Measurements from ENCODE around the gene IL12RB2. TPM values are rescaled to one million over a fixed set of nuclear protein-coding genes. Genes with fewer than 3 reads are reported as not detected.

Gene IL12RB2
- total and polyA plus RNA-seq, 2 donors (not counting 3 experiments of a cell fraction or from before 2014, with no cell fraction given) = 0.42 TPM; not detected in 1

DNA sequence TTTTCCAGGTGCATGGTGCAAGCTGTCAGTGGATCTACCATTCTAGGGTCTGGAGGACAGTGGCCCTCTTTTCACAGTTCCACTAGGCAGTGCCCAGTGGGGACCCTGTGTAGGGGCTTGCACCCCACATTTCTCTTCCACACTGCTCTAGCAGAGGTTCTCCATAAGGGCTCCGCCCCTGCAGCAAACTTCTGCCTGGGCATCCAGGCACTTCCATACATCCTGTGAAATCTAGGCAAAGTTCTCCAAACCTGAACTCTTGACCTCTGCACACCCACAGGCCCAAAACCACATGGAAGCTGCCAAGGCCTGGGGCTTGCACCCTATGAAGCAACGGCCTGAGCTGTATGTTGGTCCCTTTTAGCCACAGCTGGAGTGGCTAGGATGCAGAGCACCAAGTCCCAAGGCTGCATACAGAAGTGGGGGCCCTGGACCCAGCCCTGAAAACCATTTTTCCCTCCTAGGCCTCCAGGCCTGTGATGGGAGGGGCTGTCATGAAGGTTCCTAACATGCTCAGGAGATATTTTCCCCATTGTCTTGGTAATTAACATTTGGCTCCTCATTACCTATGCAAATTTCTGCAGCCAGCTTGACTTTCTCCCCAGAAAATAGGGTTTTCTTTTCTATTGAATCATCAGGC, 76.4 kb downstream of the IL12RB2 start:
- Histone ChIP-seq H2AFZ (ENCODE audit: low read depth, low read length) (no peak overlapping the region), H3K27ac (ENCODE audit: insufficient read depth, low read depth, low read length) (no peak overlapping the region), H3K36me3 (ENCODE audit: control insufficient read depth in 2 of 2, extremely low read depth in 1 of 2, insufficient read depth in 2 of 2, low read length in 2 of 2) (no peaks in the 10 kb centered on the region), H3K4me2 (ENCODE audit: insufficient read depth, low read length) (no peak overlapping the region), H3K4me1 (ENCODE audit: control insufficient read depth, extremely low read depth, insufficient read depth, low read length) (no peaks in the 10 kb centered on the region), H3K27me3 (ENCODE audit: control insufficient read depth in 2 of 2, insufficient read depth in 2 of 2, low read length in 2 of 2) (no peaks in the 10 kb centered on the region), H3K4me3 (replicated peaks in 1 of 3; ENCODE audit: insufficient read depth in 1 of 3, low read depth in 1 of 3, low read length in 3 of 3) (no peak overlapping the region), H3K9me1 (replicated peaks; ENCODE audit: control insufficient read depth, extremely low read depth, insufficient read depth, low read length) (no peaks in the 10 kb centered on the region), H3K9ac (replicated peaks; ENCODE audit: extremely low read depth, insufficient read depth, low read length) (no peak overlapping the region), H3K9me3 (replicated peaks; ENCODE audit: control insufficient read depth, insufficient read depth, low read length) (no peaks in the 10 kb centered on the region), H3K79me2 (ENCODE audit: control insufficient read depth, insufficient read depth, low read length) (no peaks in the 10 kb centered on the region), H4K20me1 (replicated peaks; ENCODE audit: control insufficient read depth, extremely low read depth, insufficient read depth, low read length) (no peaks in the 10 kb centered on the region)
- ChIA-PET CTCF (no interaction called here), POLR2A (no interaction called here)
- intact Hi-C loops (cut with micrococcal nuclease) (no loop called here), dilution Hi-C loops (cut with MboI; ENCODE audit: extremely low pct_ligation_motif_present, low sequenced_read_pairs) (no loop called here)
- no TSS peak for BruUV-seq (replicated peaks)
- DNase-seq (ENCODE audit: low read depth, low spot score) = no peak
- TF ChIP-seq, protein P1, sequence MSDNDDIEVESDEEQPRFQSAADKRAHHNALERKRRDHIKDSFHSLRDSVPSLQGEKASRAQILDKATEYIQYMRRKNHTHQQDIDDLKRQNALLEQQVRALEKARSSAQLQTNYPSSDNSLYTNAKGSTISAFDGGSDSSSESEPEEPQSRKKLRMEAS (IDR thresholded peaks at IDR 0.05; ENCODE audit: insufficient read depth, insufficient read length) = no peak
- no peak for TF ChIP-seq GATA2 (IDR thresholded peaks at IDR 0.05; ENCODE audit: insufficient read depth, insufficient read length, low read depth, low read length)
- FAIRE-seq = no peak

DNA sequence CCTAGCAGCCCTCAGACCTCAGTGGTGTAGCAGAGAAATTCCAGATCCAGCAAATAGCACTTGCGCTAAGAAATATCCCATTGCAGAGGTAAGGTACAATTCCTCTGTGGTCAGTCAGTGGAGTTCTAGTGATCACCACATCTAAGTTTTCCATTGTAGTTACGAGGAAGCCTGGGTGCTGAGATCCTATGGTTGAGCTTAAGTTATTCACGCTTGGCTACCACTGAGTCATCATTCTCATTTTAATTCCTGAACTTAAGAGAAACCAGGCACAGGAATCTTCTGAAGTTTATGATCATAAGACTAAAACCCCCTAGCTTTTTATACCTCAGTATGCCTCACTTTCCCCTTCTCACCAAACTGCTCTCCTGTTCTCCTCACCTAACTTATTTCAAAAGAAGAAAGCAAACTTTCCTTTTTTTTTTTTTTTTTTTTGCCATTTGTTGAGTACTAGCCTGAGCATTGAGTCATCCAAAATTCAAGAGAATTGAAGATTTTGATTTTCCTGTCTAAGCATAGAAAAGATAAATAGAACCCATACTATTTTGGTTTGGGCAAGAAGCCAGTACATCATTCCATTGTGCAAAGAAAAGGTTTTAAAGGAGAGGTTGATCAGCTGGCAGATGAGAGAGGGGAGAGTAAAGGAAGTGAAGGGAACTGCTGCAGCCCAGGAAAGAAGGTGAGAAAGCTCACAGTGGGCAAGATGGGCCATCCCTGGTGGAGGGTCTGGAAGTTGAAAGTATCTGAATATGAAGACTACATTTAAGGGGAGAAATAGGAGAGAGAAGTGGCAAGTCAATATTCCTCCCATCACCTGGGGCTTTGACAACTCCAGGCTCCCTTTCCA, 82.6 kb downstream of the IL12RB2 start:
- Histone ChIP-seq H3K4me1 (ENCODE audit: control insufficient read depth, extremely low read depth, insufficient read depth, low read length) (no peaks in the 10 kb centered on the region), H3K9me3 (replicated peaks; ENCODE audit: control insufficient read depth, insufficient read depth, low read length) (no peaks in the 10 kb centered on the region), H3K27ac (ENCODE audit: insufficient read depth, low read depth, low read length) (no peak overlapping the region), H3K27me3 (ENCODE audit: control insufficient read depth in 2 of 2, insufficient read depth in 2 of 2, low read length in 2 of 2) (no peaks in the 10 kb centered on the region), H3K79me2 (ENCODE audit: control insufficient read depth, insufficient read depth, low read length) (no peaks in the 10 kb centered on the region), H3K9ac (replicated peaks; ENCODE audit: extremely low read depth, insufficient read depth, low read length) (no peak overlapping the region), H3K9me1 (replicated peaks; ENCODE audit: control insufficient read depth, extremely low read depth, insufficient read depth, low read length) (no peaks in the 10 kb centered on the region), H3K4me2 (ENCODE audit: insufficient read depth, low read length) (no peak overlapping the region), H4K20me1 (replicated peaks; ENCODE audit: control insufficient read depth, extremely low read depth, insufficient read depth, low read length) (no peaks in the 10 kb centered on the region), H3K36me3 (ENCODE audit: control insufficient read depth in 2 of 2, extremely low read depth in 1 of 2, insufficient read depth in 2 of 2, low read length in 2 of 2) (no peaks in the 10 kb centered on the region), H2AFZ (ENCODE audit: low read depth, low read length) (no peak overlapping the region), H3K4me3 (replicated peaks in 1 of 3; ENCODE audit: insufficient read depth in 1 of 3, low read depth in 1 of 3, low read length in 3 of 3) (no peak overlapping the region)
- dilution Hi-C loops (cut with MboI; ENCODE audit: extremely low pct_ligation_motif_present, low sequenced_read_pairs) = no loop called here
- TF ChIP-seq EZH2 (IDR thresholded peaks at IDR 0.05; ENCODE audit: borderline replicate concordance, low read depth, low read length, severe bottlenecking) = no peak
- TF ChIP-seq GATA2 (IDR thresholded peaks at IDR 0.05; ENCODE audit: insufficient read depth, insufficient read length, low read depth, low read length) = no peak
- TF ChIP-seq, protein P1 (IDR thresholded peaks at IDR 0.05; ENCODE audit: insufficient read depth, insufficient read length) = no peak
- no peak for TF ChIP-seq FOS (IDR thresholded peaks at IDR 0.05; ENCODE audit: borderline replicate concordance, insufficient read depth, low read length)
- TF ChIP-seq MYC (IDR thresholded peaks at IDR 0.05; ENCODE audit: low read depth, low read length) = no peak
- TF ChIP-seq POLR2A (IDR thresholded peaks at IDR 0.05; ENCODE audit: low read depth, low read length) = no peak
- no peak for TF ChIP-seq JUN (IDR thresholded peaks at IDR 0.05; ENCODE audit: borderline replicate concordance, insufficient read depth, insufficient read length, low read depth)
- TF ChIP-seq CTCF (IDR thresholded peaks at IDR 0.05; ENCODE audit: extremely low read depth in 1 of 2, insufficient read depth in 1 of 2, low read depth in 1 of 2, low read length in 2 of 2) = no peak
- no peak for TF ChIP-seq POLR2AphosphoS5 (IDR thresholded peaks at IDR 0.05; ENCODE audit: insufficient read depth, low read depth, low read length)
- DNase-seq (ENCODE audit: low read depth, low spot score) = no peak
- CTCF ChIA-PET = interaction anchor here (0.7 to 1.1 kb wide), 3 partner anchors 9 to 220 kb away, joined by 3 to 4 read pairs (median 3); no protein-coding TSS in a partner anchor
- POLR2A ChIA-PET = no interaction called here
- BruUV-seq (replicated peaks) = no TSS peak
- intact Hi-C loops (cut with micrococcal nuclease) = no loop called here
- FAIRE-seq = peak; percentile 47

Data from endothelial cell of umbilical vein (primary cell).